ENCODE results near the gene ITCH.
"Not testable (repeated sequence)": the region's sequence is repeated elsewhere in the genome, so short reads cannot be mapped to it uniquely, and the experiment has no call there.

The ITCH gene

DNA sequence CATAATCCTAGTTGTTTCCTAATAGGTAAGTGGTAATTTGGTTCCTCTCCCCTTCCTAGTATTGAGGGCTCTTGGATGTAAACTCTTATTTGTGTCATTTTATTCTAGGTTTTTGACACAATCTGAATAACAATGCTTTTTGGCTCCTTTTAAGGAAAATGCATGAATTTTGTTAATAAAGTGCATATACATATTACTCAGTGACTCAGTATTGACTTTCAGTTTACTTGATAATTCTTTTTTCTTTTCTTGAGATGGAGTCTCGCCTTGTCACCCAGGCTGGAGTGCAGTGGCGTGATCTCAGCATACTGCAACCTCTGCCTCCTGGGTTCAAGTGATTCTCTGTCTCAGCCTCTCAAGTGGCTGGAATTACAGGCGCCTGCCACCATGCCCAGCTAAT, 19.1 kb downstream of the ITCH start:
- no peak for DNase-seq (ENCODE audit: low read depth)

GRCh38 chr20:34382877-34383455, 19.9 kb downstream of the ITCH start:
- not testable (repeated sequence) for DNase-seq (ENCODE audit: low read depth)

DNA sequence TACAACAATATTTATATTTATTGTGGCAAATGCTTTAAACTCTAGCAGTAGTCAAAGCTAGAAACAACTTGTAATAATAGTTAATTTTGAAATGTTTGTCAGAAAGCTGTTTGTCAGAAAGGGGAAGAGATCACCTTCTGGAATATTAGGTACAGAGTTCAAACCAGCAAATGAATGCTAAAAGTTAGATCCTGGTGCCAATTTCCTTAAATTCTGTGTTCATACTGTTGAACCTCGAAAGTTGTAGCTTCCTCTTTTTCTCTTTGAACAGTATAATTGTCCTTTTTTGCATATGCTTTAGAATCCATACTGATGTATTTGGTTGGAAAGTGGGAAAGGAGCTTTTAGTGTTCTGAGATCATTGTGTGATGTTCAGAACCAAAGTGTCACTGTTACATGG, 22.4 kb downstream of the ITCH start:
- DNase-seq (ENCODE audit: low read depth), result no peak

- no peak for DNase-seq (ENCODE audit: low read depth)
Measured at GRCh38 chr20:34388000-34388399, 24.9 kb downstream of the ITCH start.

GRCh38 chr20:34388678-34389077, 25.6 kb downstream of the ITCH start:
- no peak for DNase-seq (ENCODE audit: low read depth)

DNA sequence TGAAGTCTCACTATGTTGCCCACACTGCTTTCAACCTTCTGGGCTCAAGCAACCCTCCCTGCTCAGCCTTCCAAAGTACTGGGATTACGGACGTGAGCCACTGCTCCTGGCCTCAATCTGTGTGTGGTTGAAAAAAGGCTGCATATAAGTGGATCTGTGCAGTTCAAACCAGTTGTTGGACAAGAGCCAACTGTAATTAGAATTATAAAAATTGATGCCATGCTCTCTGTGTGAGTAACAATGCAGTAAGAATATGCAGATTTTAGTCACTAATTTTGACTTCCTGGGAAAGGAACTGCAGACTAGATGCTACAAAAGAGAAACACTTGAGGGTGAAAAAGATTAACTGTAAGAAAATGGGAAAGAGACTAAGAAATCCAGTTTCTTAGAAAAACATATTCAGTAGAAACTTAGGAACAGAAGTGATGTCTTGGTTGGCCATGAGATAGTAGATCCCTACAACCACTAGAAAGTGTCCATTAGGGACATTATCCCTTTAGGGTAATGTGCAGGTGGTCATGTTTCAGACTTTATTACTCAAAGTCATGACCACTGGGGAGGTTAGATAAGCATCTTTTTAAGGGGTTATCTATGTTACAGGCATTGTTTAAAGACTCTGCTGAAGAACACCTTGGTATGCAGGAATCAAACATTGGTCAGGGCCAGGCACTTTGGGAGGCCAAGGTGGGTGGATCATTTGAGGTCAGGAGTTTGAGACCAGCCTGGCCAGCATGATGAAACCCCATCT, 26.3 kb downstream of the ITCH start:
- no peak for DNase-seq (ENCODE audit: low read depth)

DNA sequence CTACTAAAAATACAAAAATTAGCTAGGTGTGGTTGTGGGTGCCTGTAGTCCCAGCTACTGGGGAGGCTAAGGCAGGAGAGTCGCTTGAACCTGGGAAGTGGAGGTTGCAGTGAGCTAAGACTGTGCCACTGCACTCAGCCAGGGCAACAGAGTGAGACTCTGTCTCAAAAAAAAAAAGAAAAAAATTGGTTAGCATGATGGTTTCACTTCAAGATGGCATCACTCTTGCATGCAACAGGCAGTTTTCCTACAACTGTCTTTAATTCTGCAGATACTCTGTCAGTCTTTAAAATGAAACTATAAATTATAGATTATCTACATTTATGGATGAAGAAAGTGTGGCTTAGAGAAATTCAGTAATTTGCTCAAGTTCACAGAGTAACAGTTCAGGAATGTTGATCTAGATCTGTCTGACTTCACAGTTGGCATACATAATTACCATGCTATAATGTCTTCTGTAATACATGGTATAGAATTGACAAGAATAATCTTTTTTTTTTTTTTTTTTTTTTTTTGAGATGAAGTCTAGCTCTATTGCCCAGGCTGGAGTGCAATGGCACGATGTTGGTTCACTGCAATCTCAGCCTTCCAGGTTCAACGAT, 27.0 kb downstream of the ITCH start:
- DNase-seq (ENCODE audit: low read depth), result peak; percentile 21

GRCh38 chr20:34396408-34396807, 33.3 kb downstream of the ITCH start:
- DNase-seq (ENCODE audit: low read depth), result no peak

DNA sequence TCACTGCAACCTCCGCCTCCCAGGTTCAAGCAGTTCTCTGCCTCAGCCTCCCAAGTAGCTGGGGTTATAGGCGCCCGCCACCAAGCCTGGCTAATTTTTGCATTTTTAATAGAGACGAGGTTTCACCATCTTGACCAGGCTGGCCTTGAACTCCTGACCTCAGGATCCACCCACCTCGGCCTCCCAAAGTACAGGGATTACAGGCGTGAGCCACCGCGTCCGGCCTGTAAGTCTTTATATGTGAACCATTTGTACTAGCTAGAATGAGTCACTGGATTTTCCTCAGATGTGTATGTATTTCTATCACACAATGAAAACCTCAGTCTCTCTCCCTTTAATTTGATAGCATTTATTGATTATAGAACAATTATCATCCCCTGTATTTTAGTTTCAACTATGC, 34.0 kb downstream of the ITCH start:
- DNase-seq (ENCODE audit: low read depth), result peak; percentile 67

- DNase-seq (ENCODE audit: low read depth), result peak; percentile 54
Measured at GRCh38 chr20:34400776-34401175, 37.7 kb downstream of the ITCH start.

GRCh38 chr20:34401741-34402455, 38.8 kb downstream of the ITCH start:
- peak; percentile 41 for DNase-seq (ENCODE audit: low read depth)

DNA sequence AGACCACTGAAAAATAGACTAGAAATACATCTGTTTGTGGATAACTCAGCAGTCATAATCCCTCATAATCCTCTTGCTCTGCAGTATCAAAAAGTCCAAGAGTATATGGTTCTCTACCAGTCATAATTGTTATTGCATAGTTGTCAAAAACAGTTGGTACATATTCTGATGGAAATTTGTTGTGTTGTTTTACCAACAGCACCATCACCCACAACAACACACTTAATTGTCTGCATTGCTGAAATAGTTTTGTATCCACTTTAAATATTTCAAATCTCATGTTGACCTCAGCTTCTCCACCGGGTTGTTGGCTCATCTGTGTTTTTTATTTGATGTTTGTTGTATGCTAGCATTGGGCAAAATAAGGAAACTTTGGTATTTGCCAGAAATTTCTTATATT, 39.4 kb downstream of the ITCH start:
- DNase-seq (ENCODE audit: low read depth), result peak; percentile 72

DNA sequence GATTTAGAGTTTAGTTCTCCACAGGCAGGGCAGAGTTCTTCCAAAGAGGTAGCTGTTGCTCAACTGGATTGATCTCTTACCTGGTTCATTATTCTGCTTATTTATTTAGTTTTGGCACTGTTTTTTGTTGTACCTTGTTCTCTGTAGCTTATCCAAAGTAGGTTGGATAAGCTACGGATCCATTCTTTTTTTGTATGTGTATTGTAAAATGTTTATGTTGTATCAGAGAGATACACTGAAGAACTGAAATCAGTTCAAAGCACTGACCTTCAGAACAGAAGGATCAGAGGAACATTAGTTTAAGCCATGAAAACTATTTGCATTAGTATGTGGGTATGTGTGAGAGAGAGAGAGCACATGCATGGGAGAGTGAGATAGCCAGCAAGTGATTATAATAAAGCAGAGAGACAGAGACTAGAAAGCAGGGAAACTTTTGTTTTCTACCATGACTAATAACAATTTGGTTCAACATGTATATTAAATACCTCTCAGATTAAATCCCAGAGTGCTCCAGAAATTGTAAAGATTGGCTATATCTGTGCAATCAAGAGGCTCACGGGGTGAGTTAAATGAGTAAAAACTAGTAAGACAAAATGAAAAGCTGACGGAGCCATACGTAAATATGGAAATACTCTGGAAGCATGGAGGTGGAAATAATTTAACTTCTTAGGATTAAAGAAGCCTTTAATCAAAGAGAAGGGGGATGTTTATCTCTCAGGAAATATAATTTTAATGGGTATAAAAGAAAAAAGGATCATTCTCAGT, 40.2 kb downstream of the ITCH start:
- DNase-seq (ENCODE audit: low read depth), result no peak

- no peak for DNase-seq (ENCODE audit: low read depth)
Measured at GRCh38 chr20:34403908-34404307, 40.8 kb downstream of the ITCH start.

DNA sequence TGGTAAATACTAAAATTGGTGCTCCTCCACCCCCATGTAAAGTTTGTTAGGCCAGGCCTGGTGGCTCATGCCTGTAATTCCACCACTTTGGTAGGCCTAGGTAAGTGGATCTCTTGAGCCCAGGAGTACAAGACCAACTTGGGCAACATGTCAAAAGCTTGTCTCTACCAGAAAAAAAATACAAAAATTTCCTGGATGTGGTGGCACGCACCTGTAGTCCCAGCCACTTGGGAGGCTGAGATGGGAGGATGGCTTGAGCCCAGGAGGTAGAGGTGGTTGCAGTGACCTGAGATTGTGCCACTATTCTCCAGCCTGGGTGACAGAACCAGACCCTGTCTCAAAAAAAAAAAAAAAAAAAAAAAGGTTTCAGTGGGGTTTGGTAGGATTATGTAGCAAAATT, 41.7 kb downstream of the ITCH start:
- no peak for DNase-seq (ENCODE audit: low read depth)

GRCh38 chr20:34405247-34405651, 42.2 kb downstream of the ITCH start:
- DNase-seq (ENCODE audit: low read depth), result not testable (repeated sequence)

DNA sequence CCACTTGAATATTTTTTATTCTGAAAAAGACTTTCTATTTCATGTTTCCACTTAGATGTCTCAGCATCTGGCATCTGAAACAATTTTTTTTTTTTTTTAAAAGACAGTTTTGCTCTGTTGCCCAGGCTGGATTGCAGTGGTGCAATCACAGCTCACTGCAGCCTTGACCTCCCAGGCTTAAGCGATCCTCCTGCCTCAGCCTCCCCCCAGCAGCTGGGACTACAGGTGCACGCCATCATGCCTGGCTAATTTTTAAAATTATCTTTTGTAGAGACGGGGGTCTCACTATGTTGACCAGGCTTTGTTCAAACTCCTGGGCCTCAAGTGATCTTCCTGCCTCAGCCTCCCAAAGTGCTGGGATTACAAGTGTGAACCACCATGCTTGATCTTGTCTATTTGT, 42.9 kb downstream of the ITCH start:
- not testable (repeated sequence) for DNase-seq (ENCODE audit: low read depth)

- DNase-seq (ENCODE audit: low read depth), result no peak
Measured at GRCh38 chr20:34407962-34408474, 44.9 kb downstream of the ITCH start.

- no peak for DNase-seq (ENCODE audit: low read depth)
Measured at GRCh38 chr20:34410336-34410735, 47.3 kb downstream of the ITCH start.

- DNase-seq (ENCODE audit: low read depth), result no peak
Measured at GRCh38 chr20:34412453-34412852, 49.4 kb downstream of the ITCH start.

DNA sequence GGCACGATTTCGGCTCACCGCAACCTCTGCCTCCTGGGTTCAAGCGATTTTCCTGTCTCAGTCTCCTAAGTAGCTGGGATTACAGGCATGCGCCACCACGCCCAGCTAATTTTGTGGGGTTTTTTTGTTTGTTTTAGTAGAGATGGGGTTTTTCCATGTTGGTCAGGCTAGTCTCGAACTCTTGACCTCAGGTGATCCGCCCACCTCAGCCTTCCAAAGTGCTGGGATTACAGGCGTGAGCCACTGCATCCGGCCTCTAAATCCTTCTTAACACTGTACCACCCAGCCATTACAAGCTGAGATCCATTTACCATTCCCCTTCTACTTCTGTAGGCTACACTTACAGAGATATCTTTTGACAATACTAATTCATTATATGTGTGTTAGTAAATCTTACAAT, 51.5 kb downstream of the ITCH start:
- DNase-seq (ENCODE audit: low read depth), result not testable (repeated sequence)

DNA sequence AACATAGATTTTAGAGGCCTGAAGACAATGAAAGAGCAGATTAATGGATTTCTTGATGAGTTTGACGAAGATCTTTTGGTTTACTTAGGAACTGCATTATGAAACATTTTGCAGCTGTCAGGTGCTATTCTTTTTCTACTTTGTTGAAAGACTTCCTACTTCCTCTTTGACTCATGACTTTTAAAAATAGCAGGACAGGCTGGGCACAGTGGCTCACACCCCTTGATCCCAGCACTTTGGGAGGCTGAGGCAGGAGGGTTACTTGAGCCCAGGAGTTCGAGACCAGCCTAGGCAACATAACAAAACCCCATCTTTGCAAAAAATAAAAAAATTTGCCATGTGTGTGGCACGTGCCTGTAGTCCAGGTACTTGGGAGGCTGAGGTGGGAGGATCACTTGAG, 52.0 kb downstream of the ITCH start:
- DNase-seq (ENCODE audit: low read depth), result no peak
